CD14-positive monocyte (primary cell): ENCODE measurements around the gene NARS2. TPM values are rescaled to one million over a fixed set of nuclear protein-coding genes. Genes with fewer than 3 reads are reported as not detected.

ENCODE experiments used
- DNase-seq, 3 donors: peaks; one replicate each; pipeline ENCODE4 v3.0.0-alpha.2; 2011 to 2022
- H2AFZ ChIP-seq: 2 replicates; pipeline ENCODE4 v1.6.0; 2012; ENCODE audit warnings: mild to moderate bottlenecking, low read depth, low read length, inconsistent platforms; ENCODE audit not compliant: insufficient read depth, poor library complexity, severe bottlenecking
- H3K27ac ChIP-seq, 2 donors: 1 replicate in 1 of 2; 2 replicates in 1 of 2; pipeline ENCODE4 v1.5.1; 2012 to 2013; ENCODE audit warnings: low read length in 2 of 2, control low read depth in 1 of 2, inconsistent platforms in 1 of 2, low read depth in 1 of 2, mild to moderate bottlenecking in 1 of 2
- H3K27me3 ChIP-seq, 2 donors: one replicate each; pipeline versions ENCODE4 v1.6.0 to v1.6.1; 2011 to 2013; ENCODE audit warnings: low read length in 2 of 2; ENCODE audit not compliant: control insufficient read depth in 2 of 2, insufficient read depth in 2 of 2
- H3K36me3 ChIP-seq, 2 donors: replicated peaks in 1 of 2; 1 replicate in 1 of 2; 2 replicates in 1 of 2; pipeline versions ENCODE4 v1.5.1 to v1.6.1; 2012 to 2013; ENCODE audit warnings: low read length in 2 of 2, control low read depth in 1 of 2, inconsistent platforms in 1 of 2, mild to moderate bottlenecking in 1 of 2; ENCODE audit not compliant: insufficient read depth in 2 of 2, control insufficient read depth in 1 of 2
- H3K4me1 ChIP-seq, 2 donors: 1 replicate in 1 of 2; 2 replicates in 1 of 2; pipeline versions ENCODE4 v1.5.1 to v1.6.1; 2012 to 2013; ENCODE audit warnings: low read length in 2 of 2, control low read depth in 1 of 2, inconsistent platforms in 1 of 2, mild to moderate bottlenecking in 1 of 2, moderate library complexity in 1 of 2; ENCODE audit not compliant: insufficient read depth in 2 of 2, control insufficient read depth in 1 of 2
- H3K4me2 ChIP-seq: replicated peaks from 2 replicates; pipeline ENCODE3; 2012; ENCODE audit warnings: low read length, moderate library complexity, mild to moderate bottlenecking; ENCODE audit not compliant: poor library complexity, severe bottlenecking; ENCODE audit errors: extremely low read depth
- H3K4me3 ChIP-seq, 3 experiments: fragments of 200-600 bp in 1 of 3; sonication (generic) in 1 of 3; replicated peaks in 1 of 3; 1 replicate in 2 of 3; 2 replicates in 1 of 3; pipeline ENCODE4 v1.5.1; 2011 to 2013; ENCODE audit warnings: low read length in 3 of 3, mild to moderate bottlenecking in 3 of 3, control low read depth in 2 of 3, low read depth in 2 of 3, inconsistent platforms in 1 of 3, moderate library complexity in 1 of 3
- H3K79me2 ChIP-seq: 2 replicates; pipeline ENCODE4 v1.6.0; 2012; ENCODE audit warnings: mild to moderate bottlenecking, control low read depth, inconsistent platforms, low read length, moderate library complexity; ENCODE audit not compliant: insufficient read depth
- H3K9ac ChIP-seq: 2 replicates; pipeline ENCODE4 v1.6.0; 2017; ENCODE audit warnings: low read length, mild to moderate bottlenecking; ENCODE audit not compliant: insufficient read depth, poor library complexity, severe bottlenecking
- H3K9me3 ChIP-seq, 2 donors: replicated peaks in 1 of 2; 1 replicate in 1 of 2; 2 replicates in 1 of 2; pipeline versions ENCODE4 v1.5.1 to v1.6.1; 2012 to 2013; ENCODE audit warnings: low read length in 2 of 2, control low read depth in 1 of 2; ENCODE audit not compliant: control insufficient read depth in 1 of 2, insufficient read depth in 1 of 2
- H4K20me1 ChIP-seq: 2 replicates; pipeline ENCODE4 v1.6.0; 2012; ENCODE audit warnings: mild to moderate bottlenecking, low read length, control low read depth, moderate library complexity; ENCODE audit not compliant: insufficient read depth
- H3K27ac Mint-ChIP-seq, 7 donors: one replicate each; pipeline ENCODE4 v1.8.0; 2020; ENCODE audit warnings: mild to moderate bottlenecking in 7 of 7, mixed read lengths in 7 of 7, moderate library complexity in 6 of 7, inconsistent platforms in 2 of 7
- H3K27me3 Mint-ChIP-seq, 3 donors: one replicate each; pipeline ENCODE4 v1.8.0; 2021 to 2022; ENCODE audit warnings: low read depth in 3 of 3, mild to moderate bottlenecking in 3 of 3, mixed read lengths in 3 of 3, moderate library complexity in 3 of 3, inconsistent platforms in 1 of 3
- H3K36me3 Mint-ChIP-seq, 2 donors: one replicate each; pipeline ENCODE4 v1.8.0; 2020; ENCODE audit warnings: mixed read lengths in 2 of 2, inconsistent platforms in 1 of 2, mild to moderate bottlenecking in 1 of 2
- H3K4me1 Mint-ChIP-seq: one replicate; pipeline ENCODE4 v1.8.0; 2020; ENCODE audit warnings: mild to moderate bottlenecking, mixed read lengths
- H3K4me3 Mint-ChIP-seq, 2 donors: one replicate each; pipeline ENCODE4 v1.8.0; 2020; ENCODE audit warnings: mild to moderate bottlenecking in 2 of 2, mixed read lengths in 2 of 2, moderate library complexity in 1 of 2
- H3K9me3 Mint-ChIP-seq, 7 donors: one replicate each; pipeline ENCODE4 v1.8.0; 2020 to 2022; ENCODE audit warnings: mixed read lengths in 7 of 7, mild to moderate bottlenecking in 6 of 7, moderate library complexity in 6 of 7, inconsistent platforms in 2 of 7
- WGBS: methylation state at CpG from one replicate; pipeline ENCODE4 v1.1.5; 2013; ENCODE audit warnings: missing lambda C conversion rate; ENCODE audit not compliant: insufficient coverage; 5-methylcytosine and 5-hydroxymethylcytosine counted together
- intact Hi-C, 2 donors: fragments of 100-400 bp; cut with micrococcal nuclease; formaldehyde crosslinking; loops; one replicate each; pipeline versions ENCODE4 v1.15.0 to v1.15.1; 2023
- polyA plus RNA-seq, 3 donors: library from polyadenylated mRNA; depleted of rRNA in 1 of 3; unstranded in 2 of 3; stranded (reverse) in 1 of 3; fragments of 300-500 nt in 2 of 3; fragments of >200 nt in 1 of 3; fragmentation: Illumina TruSeq in 2 of 3; gene quantifications; 1 replicate in 2 of 3; 2 replicates in 1 of 3; pipeline ENCODE4 v1.2.3, GENCODE V29; 2012 to 2021
- TF ChIP-seq, protein P1 (sequence below): fragments of 200-600 bp; IDR thresholded peaks from one replicate; pipeline ENCODE4 v1.8.0; 2022; ENCODE audit warnings: antibody characterized with exemption, mild to moderate bottlenecking

Gene NARS2
- polyA plus RNA-seq, 3 donors = 4.3 to 6.6 (median 4.9) TPM

DNA sequence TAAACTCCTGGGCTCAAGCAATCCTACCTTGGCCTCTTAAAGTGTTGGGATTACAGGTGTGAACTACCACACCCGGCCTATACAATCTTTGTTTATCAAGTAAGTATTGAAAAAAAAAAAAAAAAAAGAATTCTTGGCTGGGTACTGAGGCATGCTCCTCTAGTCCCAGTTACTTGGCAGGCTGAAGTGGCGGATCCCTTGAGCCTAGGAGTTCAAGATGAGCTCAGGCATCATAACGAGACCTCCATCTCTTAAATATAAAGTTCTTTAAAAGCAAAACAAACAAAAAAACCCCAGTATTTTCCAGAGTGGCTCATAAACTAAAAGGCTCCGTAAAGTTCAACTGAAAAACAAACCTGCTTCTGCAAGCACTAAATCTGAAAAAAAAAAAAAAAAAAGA is 106.7 kb downstream of the NARS2 start:
- WGBS = no CpG with 5 or more reads among the region's 4 CpGs
- Histone ChIP-seq H3K4me3 (no peak overlapping the region), H3K27me3 (no peaks in the 10 kb centered on the region), H4K20me1 (no peaks in the 10 kb centered on the region), H3K4me2 (no peak overlapping the region), H3K79me2 (no peaks in the 10 kb centered on the region), H3K36me3 (peaks cover 0 to 8% of the 10 kb centered on the region in 2 donors), H3K9me3 (no peaks in the 10 kb centered on the region), H3K4me1 (peaks cover 0 to 4% of the 10 kb centered on the region in 2 donors), H3K9ac (no peak overlapping the region), H3K27ac (no peak overlapping the region), H2AFZ (no peak overlapping the region)
- Mint-ChIP-seq H3K9me3 (peaks cover 0 to 2% (median 0%) of the 10 kb centered on the region in 7 donors), H3K36me3 (peaks cover 20% of the 10 kb centered on the region in 2 donors), H3K27ac (no peak overlapping the region), H3K27me3 (no peaks in the 10 kb centered on the region), H3K4me1 (peaks cover 12% of the 10 kb centered on the region), H3K4me3 (no peak overlapping the region)
- no peak for DNase-seq
- intact Hi-C loops = no loop called here
- TF ChIP-seq, protein P1, sequence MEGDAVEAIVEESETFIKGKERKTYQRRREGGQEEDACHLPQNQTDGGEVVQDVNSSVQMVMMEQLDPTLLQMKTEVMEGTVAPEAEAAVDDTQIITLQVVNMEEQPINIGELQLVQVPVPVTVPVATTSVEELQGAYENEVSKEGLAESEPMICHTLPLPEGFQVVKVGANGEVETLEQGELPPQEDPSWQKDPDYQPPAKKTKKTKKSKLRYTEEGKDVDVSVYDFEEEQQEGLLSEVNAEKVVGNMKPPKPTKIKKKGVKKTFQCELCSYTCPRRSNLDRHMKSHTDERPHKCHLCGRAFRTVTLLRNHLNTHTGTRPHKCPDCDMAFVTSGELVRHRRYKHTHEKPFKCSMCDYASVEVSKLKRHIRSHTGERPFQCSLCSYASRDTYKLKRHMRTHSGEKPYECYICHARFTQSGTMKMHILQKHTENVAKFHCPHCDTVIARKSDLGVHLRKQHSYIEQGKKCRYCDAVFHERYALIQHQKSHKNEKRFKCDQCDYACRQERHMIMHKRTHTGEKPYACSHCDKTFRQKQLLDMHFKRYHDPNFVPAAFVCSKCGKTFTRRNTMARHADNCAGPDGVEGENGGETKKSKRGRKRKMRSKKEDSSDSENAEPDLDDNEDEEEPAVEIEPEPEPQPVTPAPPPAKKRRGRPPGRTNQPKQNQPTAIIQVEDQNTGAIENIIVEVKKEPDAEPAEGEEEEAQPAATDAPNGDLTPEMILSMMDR = no peak

DNA sequence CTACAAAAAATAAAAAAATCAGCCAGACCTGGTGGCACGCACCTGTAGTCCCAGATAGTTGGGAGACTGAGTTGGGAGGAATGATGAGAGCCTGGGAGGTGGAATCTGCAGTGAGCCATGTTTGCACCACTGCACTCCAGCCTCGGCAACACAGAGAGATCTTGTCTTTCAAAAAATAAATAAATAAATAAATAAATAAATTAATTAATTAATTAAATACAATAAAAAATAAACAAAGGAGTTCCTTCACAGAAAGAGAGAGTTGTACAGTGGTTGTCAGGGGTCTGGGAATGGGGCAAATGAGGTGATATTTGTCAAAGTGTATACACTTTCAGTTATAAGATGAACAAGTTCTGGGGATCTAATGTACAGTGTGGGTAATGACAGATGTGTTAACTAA is 107.3 kb downstream of the NARS2 start:
- DNase-seq = no peak
- Mint-ChIP-seq H3K36me3 (peaks cover 20% of the 10 kb centered on the region in 2 donors), H3K4me3 (no peak overlapping the region), H3K27ac (peak overlapping the region in 2 of 7 donors; percentile 12 to 27), H3K9me3 (peaks cover 0 to 2% (median 0%) of the 10 kb centered on the region in 7 donors), H3K27me3 (no peaks in the 10 kb centered on the region), H3K4me1 (peaks cover 12% of the 10 kb centered on the region)
- H3K4me1 ChIP-seq = peaks cover 0 to 4% of the 10 kb centered on the region in 2 donors
- H3K79me2 ChIP-seq = no peaks in the 10 kb centered on the region
- H4K20me1 ChIP-seq = no peaks in the 10 kb centered on the region
- no CpG with 5 or more reads among the region's 2 CpGs for WGBS
- no peak overlapping the region for H3K27ac ChIP-seq
- H3K4me3 ChIP-seq = no peak overlapping the region
- H3K36me3 ChIP-seq = peaks cover under 1 to 8% of the 10 kb centered on the region in 2 donors
- TF ChIP-seq, protein P1 = no peak
- H2AFZ ChIP-seq = no peak overlapping the region
- H3K27me3 ChIP-seq = no peaks in the 10 kb centered on the region
- intact Hi-C loops = no loop called here
- H3K9ac ChIP-seq = no peak overlapping the region
- no peak overlapping the region for H3K4me2 ChIP-seq
- H3K9me3 ChIP-seq = no peaks in the 10 kb centered on the region
